Activated T-cell treated with anti-CD3 and anti-CD28 coated beads, Interleukin-2, amount 50 U/mL, for 1 hour (primary cell): ENCODE measurements around the gene DSP.
A peak's percentile ranks its signal among the peaks of the same experiment; 100 is the strongest.

Experiments used
- DNase-seq: peaks from one replicate; pipeline ENCODE4 v3.0.0-alpha.2; 2020

Gene DSP

GRCh38 chr6:7566107-7566506 lies 24.6 kb downstream of the DSP start:
- no peak for DNase-seq

GRCh38 chr6:7566617-7567173 lies 25.2 kb downstream of the DSP start:
- DNase-seq: no peak

- DNase-seq: no peak
Observed at GRCh38 chr6:7568021-7568420, 26.6 kb downstream of the DSP start.

- no peak for DNase-seq
Observed at GRCh38 chr6:7569082-7569481, 27.6 kb downstream of the DSP start.

- DNase-seq: no peak
Observed at GRCh38 chr6:7572213-7572943, 30.9 kb downstream of the DSP start.

- DNase-seq: no peak
Observed at GRCh38 chr6:7574500-7574899, 33.0 kb downstream of the DSP start.

- DNase-seq: no peak
Observed at GRCh38 chr6:7578516-7578915, 37.0 kb downstream of the DSP start.

- DNase-seq: no peak
Observed at GRCh38 chr6:7578931-7579330, 37.5 kb downstream of the DSP start.

GRCh38 chr6:7579851-7580250 lies 38.4 kb downstream of the DSP start:
- DNase-seq: no peak

- no peak for DNase-seq
Observed at GRCh38 chr6:7580537-7580926, 39.1 kb downstream of the DSP start.

GRCh38 chr6:7580927-7581618 lies 39.6 kb downstream of the DSP start:
- no peak for DNase-seq

- DNase-seq: no peak
Observed at GRCh38 chr6:7585287-7585930, 43.9 kb downstream of the DSP start.

GRCh38 chr6:7587631-7588100 lies 46.2 kb downstream of the DSP start:
- DNase-seq: no peak

- no peak for DNase-seq
Observed at GRCh38 chr6:7588506-7588905, 47.0 kb downstream of the DSP start.

GRCh38 chr6:7589221-7589620 lies 47.8 kb downstream of the DSP start:
- DNase-seq: no peak

GRCh38 chr6:7589949-7590917 lies 48.8 kb downstream of the DSP start, which contains the start of gene SNRNP48:
SNRNP48 (plus strand) TSS chr6:7590198; CDS start chr6:7590258, 60 bp downstream.
- peak; percentile 92 for DNase-seq

GRCh38 chr6:7590918-7591302 lies 49.4 kb downstream of the DSP start:
- DNase-seq: no peak

GRCh38 chr6:7591770-7592169 lies 50.3 kb downstream of the DSP start:
- no peak for DNase-seq

GRCh38 chr6:7593229-7593628 lies 51.8 kb downstream of the DSP start:
- DNase-seq: no peak

- DNase-seq: no peak
Observed at GRCh38 chr6:7594579-7595125, 53.2 kb downstream of the DSP start.

GRCh38 chr6:7604003-7604402 lies 62.5 kb downstream of the DSP start:
- no peak for DNase-seq

- no peak for DNase-seq
Observed at GRCh38 chr6:7604506-7604905, 63.0 kb downstream of the DSP start.
